Measurements from ENCODE around the gene GPR83.

GRCh38 chr11:94342250-94342649 lies 59.0 kb downstream of the GPR83 start:
- TF ChIP-seq GATA3 (IDR thresholded peaks at IDR 0.05; ENCODE audit: low read depth, low read length) = no peak
- TF ChIP-seq GATA2 (IDR thresholded peaks at IDR 0.05; ENCODE audit: low read depth, low read length) = no peak

Measured in SH-SY5Y (cell line).